HL-60 (cell line): Measurements from ENCODE around the gene FBRS.

Experiments
- CTCF ChIP-seq: IDR thresholded peaks from one replicate; pipeline ENCODE4 v1.5.1; 2011; ENCODE audit warnings: low read length, control low read depth, inconsistent platforms; ENCODE audit not compliant: insufficient read depth
- REST ChIP-seq: IDR thresholded peaks from 2 replicates; pipeline ENCODE4 v1.6.1; 2012; ENCODE audit warnings: low read depth; ENCODE audit not compliant: insufficient replicate concordance
- SPI1 ChIP-seq: IDR thresholded peaks from 2 replicates; pipeline ENCODE4 v1.6.1; 2012; ENCODE audit warnings: low read depth, mild to moderate bottlenecking, borderline replicate concordance

GRCh38 chr16:30644334-30644830, 13.8 kb upstream of the FBRS start:
- TF ChIP-seq REST, result no peak
- no peak for TF ChIP-seq CTCF
- TF ChIP-seq SPI1, result no peak
